Measurements from ENCODE around the gene TMEM170A.

DNA sequence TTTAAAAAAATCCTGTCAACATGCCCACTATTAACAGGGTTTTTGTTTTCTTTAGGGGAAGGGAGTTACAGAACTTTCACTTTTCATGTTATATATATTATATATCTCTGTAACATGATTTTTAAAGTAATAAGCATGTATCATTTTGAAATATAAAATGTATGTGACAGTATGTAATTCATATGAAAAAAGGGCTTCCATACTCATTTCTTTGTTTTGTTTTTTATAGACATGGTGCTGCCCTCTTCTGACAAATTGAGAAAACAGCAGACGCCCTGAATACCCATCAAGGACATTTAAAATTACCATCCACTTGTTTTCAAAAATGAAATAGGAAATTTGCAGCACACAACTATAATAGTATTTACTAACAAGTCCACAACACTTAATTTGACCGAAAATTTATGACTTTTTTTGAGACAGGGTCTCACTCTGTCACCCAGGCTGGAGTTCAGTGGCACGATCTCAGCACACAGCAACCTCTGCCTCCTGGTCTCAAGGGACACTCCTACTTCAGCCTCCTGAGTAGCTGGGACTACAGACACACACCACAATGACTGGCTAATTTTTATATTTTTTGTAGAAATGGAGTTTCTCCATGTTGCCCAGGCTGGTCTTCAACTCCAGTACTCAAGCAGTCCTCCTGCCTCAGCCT lies 61.5 kb downstream of the TMEM170A start:
- no peak for TF ChIP-seq POLR2A (IDR thresholded peaks at IDR 0.05)
- TF ChIP-seq, protein P1, sequence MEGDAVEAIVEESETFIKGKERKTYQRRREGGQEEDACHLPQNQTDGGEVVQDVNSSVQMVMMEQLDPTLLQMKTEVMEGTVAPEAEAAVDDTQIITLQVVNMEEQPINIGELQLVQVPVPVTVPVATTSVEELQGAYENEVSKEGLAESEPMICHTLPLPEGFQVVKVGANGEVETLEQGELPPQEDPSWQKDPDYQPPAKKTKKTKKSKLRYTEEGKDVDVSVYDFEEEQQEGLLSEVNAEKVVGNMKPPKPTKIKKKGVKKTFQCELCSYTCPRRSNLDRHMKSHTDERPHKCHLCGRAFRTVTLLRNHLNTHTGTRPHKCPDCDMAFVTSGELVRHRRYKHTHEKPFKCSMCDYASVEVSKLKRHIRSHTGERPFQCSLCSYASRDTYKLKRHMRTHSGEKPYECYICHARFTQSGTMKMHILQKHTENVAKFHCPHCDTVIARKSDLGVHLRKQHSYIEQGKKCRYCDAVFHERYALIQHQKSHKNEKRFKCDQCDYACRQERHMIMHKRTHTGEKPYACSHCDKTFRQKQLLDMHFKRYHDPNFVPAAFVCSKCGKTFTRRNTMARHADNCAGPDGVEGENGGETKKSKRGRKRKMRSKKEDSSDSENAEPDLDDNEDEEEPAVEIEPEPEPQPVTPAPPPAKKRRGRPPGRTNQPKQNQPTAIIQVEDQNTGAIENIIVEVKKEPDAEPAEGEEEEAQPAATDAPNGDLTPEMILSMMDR (IDR thresholded peaks at IDR 0.05 in 4 of 5, conservative IDR thresholded peaks at IDR 0.05 in 1 of 5) = peak; percentile 39 to 70 (median 50)

Data from gastrocnemius medialis (tissue), 4 donors.